ENCODE data around the gene PEAK3. TPM values are rescaled to one million over a fixed set of nuclear protein-coding genes. Genes with fewer than 3 reads are reported as not detected.

Gene PEAK3
- total and polyA plus RNA-seq, 9 of the 15 experiments (the other 6 are each of a cell fraction or from before 2014, with no cell fraction given), result 0.07 to 0.40 TPM; not detected in 7

- TF ChIP-seq ZNF318 (IDR thresholded peaks at IDR 0.05; ENCODE audit: borderline replicate concordance in 1 of 2, low read depth in 1 of 2), result no peak
- peak; percentile 63; the same call in 1 of the 2 replicates for TF ChIP-seq ZNF431 (CRISPR knock-in tag; IDR thresholded peaks at IDR 0.05)
- TF ChIP-seq FOXJ3 (CRISPR knock-in tag; IDR thresholded peaks at IDR 0.05), result no peak
- TF ChIP-seq ERF (CRISPR knock-in tag; IDR thresholded peaks at IDR 0.05), result 0 out of 2 replicates have a peak, but pooled peaks have one; percentile 25
- peak in 2 of 3 experiments; percentile 7 to 31 for TF ChIP-seq YY1 (IDR thresholded peaks at IDR 0.05; ENCODE audit: borderline replicate concordance in 1 of 3, control insufficient read depth in 1 of 3, extremely low read depth in 1 of 3, insufficient read depth in 3 of 3, insufficient read length in 1 of 3, insufficient replicate concordance in 2 of 3, low read depth in 1 of 3, low read length in 2 of 3)
- no peak for TF ChIP-seq ELK3 (CRISPR knock-in tag; IDR thresholded peaks at IDR 0.05)
- TF ChIP-seq ZNF589 (CRISPR knock-in tag; IDR thresholded peaks at IDR 0.05; ENCODE audit: low read depth), result 0 out of 2 replicates have a peak, but pooled peaks have one; percentile 19
- no peak for TF ChIP-seq COPS2 (conservative IDR thresholded peaks at IDR 0.05)
- peak; percentile 63; the same call in 1 of the 2 replicates for TF ChIP-seq ZKSCAN1 (IDR thresholded peaks at IDR 0.05; ENCODE audit: low read depth, low read length)
- TF ChIP-seq ESRRA (IDR thresholded peaks at IDR 0.05; ENCODE audit: borderline replicate concordance, low read depth), result peak; percentile 46; the same call in 1 of the 2 replicates
- TF ChIP-seq ARNT (IDR thresholded peaks at IDR 0.05), result no peak
- TF ChIP-seq BRCA1 (IDR thresholded peaks at IDR 0.05), result no peak
- TF ChIP-seq BRCA1 (CRISPR knock-in tag; IDR thresholded peaks at IDR 0.05), result no peak
- TF ChIP-seq MYC (IDR thresholded peaks at IDR 0.05; ENCODE audit: low read depth, low read length), result peak; percentile 88
- no peak; the same call in 1 of the 2 replicates for TF ChIP-seq MYC (CRISPR knock-in tag; IDR thresholded peaks at IDR 0.05; ENCODE audit: borderline replicate concordance, low read depth)
- TF ChIP-seq SLC30A9 (CRISPR knock-in tag; IDR thresholded peaks at IDR 0.05), result no peak
- TF ChIP-seq ZNF830 (CRISPR knock-in tag; IDR thresholded peaks at IDR 0.05), result no peak
- no peak for TF ChIP-seq ZNF717 (CRISPR knock-in tag; IDR thresholded peaks at IDR 0.05)
- no peak for TF ChIP-seq MED1 (CRISPR knock-in tag; IDR thresholded peaks at IDR 0.05; ENCODE audit: borderline replicate concordance)
- no peak for TF ChIP-seq CHD2 (IDR thresholded peaks at IDR 0.05; ENCODE audit: low read depth, low read length)
Observed at GRCh38 chr19:2236314-2237050, 45.5 kb downstream of the PEAK3 start, which contains the start of the genes PLEKHJ1 and SF3A2 (continued).
